Psoas muscle (tissue), 8 donors: ENCODE measurements around the gene DAPL1. TPM values are rescaled to one million over a fixed set of nuclear protein-coding genes. Genes with fewer than 3 reads are reported as not detected.

Source experiments
- ATAC-seq, 4 donors: fragments of 200-7000 bp; cut with Tn5 transposase; one replicate each; pipeline ENCODE4 v1.9.1; 2020; ENCODE audit warnings: moderate library complexity in 3 of 4, mild to moderate bottlenecking in 2 of 4
- DNase-seq, 2 donors: peaks; one replicate each; pipeline ENCODE4 v3.0.0-alpha.2; 2020
- H3K27ac ChIP-seq: fragments of 200-600 bp; one replicate; pipeline ENCODE4 v1.8.0; 2022
- H3K27me3 ChIP-seq, 3 donors: fragments of 200-600 bp in 1 of 3; one replicate each; pipeline versions ENCODE4 v1.6.1 to v1.8.0; 2013 to 2022; ENCODE audit warnings: low read length in 2 of 3, mild to moderate bottlenecking in 2 of 3, moderate library complexity in 1 of 3; ENCODE audit not compliant: insufficient read depth in 3 of 3
- H3K36me3 ChIP-seq, 2 donors: fragments of 200-600 bp in 1 of 2; one replicate each; pipeline versions ENCODE4 v1.6.1 to v1.8.0; 2013 to 2022; ENCODE audit warnings: low read depth in 1 of 2, mild to moderate bottlenecking in 1 of 2, moderate library complexity in 1 of 2; ENCODE audit not compliant: insufficient read depth in 1 of 2
- H3K4me1 ChIP-seq: fragments of 200-600 bp; one replicate; pipeline ENCODE4 v1.8.0; 2022
- H3K4me3 ChIP-seq: fragments of 200-600 bp; one replicate; pipeline ENCODE4 v1.8.0; 2022; ENCODE audit warnings: mild to moderate bottlenecking
- H3K9me3 ChIP-seq: fragments of 200-600 bp; one replicate; pipeline ENCODE4 v1.8.0; 2022
- CTCF ChIP-seq: fragments of 200-600 bp; IDR thresholded peaks from one replicate; pipeline ENCODE4 v1.8.0; 2022; ENCODE audit warnings: antibody characterized with exemption
- WGBS, 3 donors: extraction: QIAGEN DNeasy Blood & Tissue Kit; methylation state at CpG; one replicate each; pipeline versions ENCODE4 v1.1.6 to v1.1.7; 2013; 5-methylcytosine and 5-hydroxymethylcytosine counted together
- intact Hi-C, 2 donors: fragments of 100-400 bp; cut with DNase I; formaldehyde crosslinking; loops; one replicate each; pipeline versions ENCODE4 v1.11.0 to v1.14.2; 2022
- polyA plus RNA-seq, 3 donors: library from polyadenylated mRNA; stranded (reverse); fragments of 200-250 nt; gene quantifications; one replicate each; pipeline ENCODE4 v1.2.3, GENCODE V29; 2013
- total RNA-seq, 4 donors: library from RNA; stranded (reverse); fragmentation: NEBNext Ultra II Directional in 2 of 4; extraction: Animal tissue kit (Norgen Biotek cat#: 25700) in 2 of 4; gene quantifications; one replicate each; pipeline versions ENCODE4 v1.2.1 to v1.2.4, GENCODE V29; 2021 to 2023
- donor health status: healthy with polysubstance abuse.
- donor health status: DM: no; HTN: no; CAD: no; lungs with moderate emphysema.
- donor health status: Bipolar disorder and iron deficiency.
- donor health status: healthy.
- donor health status: DM: yes; HTN: yes; CAD: no.
- donor health status: DM: no; HTN: no; CAD: no.
- donor health status: DM: no; HTN: no; CAD: no.
- donor health status: DM: yes; HTN: yes; CAD: no.

Gene DAPL1
- total and polyA plus RNA-seq, 7 donors = not detected

- Histone ChIP-seq H3K4me1 (no peaks in the 10 kb centered on the region), H3K4me3 (no peak overlapping the region), H3K27me3 (no peaks in the 10 kb centered on the region), H3K9me3 (no peaks in the 10 kb centered on the region), H3K27ac (no peak overlapping the region), H3K36me3 (no peaks in the 10 kb centered on the region)
- no peak for TF ChIP-seq CTCF
- DNase-seq (no peak), ATAC-seq (no peak)
- intact Hi-C loops = no loop called here
- 17 to 35% (median 25%) methylated on average over 6 of the region's 6 CpGs for WGBS, 3 donors
Measured at GRCh38 chr2:158810731-158811460, 15.8 kb downstream of the DAPL1 start.

GRCh38 chr2:158815166-158815565, 20.0 kb downstream of the DAPL1 start:
- DNase-seq (no peak), ATAC-seq (no peak)
- H3K9me3 ChIP-seq = no peaks in the 10 kb centered on the region
- H3K36me3 ChIP-seq = no peaks in the 10 kb centered on the region
- no peak for TF ChIP-seq CTCF
- no peaks in the 10 kb centered on the region for H3K27me3 ChIP-seq
- H3K27ac ChIP-seq = no peak overlapping the region
- H3K4me1 ChIP-seq = no peaks in the 10 kb centered on the region
- intact Hi-C loops = no loop called here
- H3K4me3 ChIP-seq = no peak overlapping the region
- WGBS, 3 donors = 66 to 84% (median 81%) methylated on average over 1 of the region's 1 CpG

- Histone ChIP-seq H3K4me1 (no peaks in the 10 kb centered on the region), H3K27me3 (no peaks in the 10 kb centered on the region), H3K4me3 (no peak overlapping the region), H3K9me3 (no peaks in the 10 kb centered on the region), H3K36me3 (no peaks in the 10 kb centered on the region), H3K27ac (no peak overlapping the region)
- intact Hi-C loops = no loop called here
- TF ChIP-seq CTCF = no peak
- 33 to 55% (median 52%) methylated on average over 5 of the region's 5 CpGs for WGBS, 3 donors
- no peak for ATAC-seq
- DNase-seq = no peak
Measured at GRCh38 chr2:158815658-158816057, 20.5 kb downstream of the DAPL1 start.

GRCh38 chr2:158817588-158817987, 22.5 kb downstream of the DAPL1 start:
- ATAC-seq = no peak
- Histone ChIP-seq H3K4me1 (no peaks in the 10 kb centered on the region), H3K27me3 (no peaks in the 10 kb centered on the region), H3K9me3 (no peaks in the 10 kb centered on the region), H3K27ac (no peak overlapping the region), H3K36me3 (no peaks in the 10 kb centered on the region), H3K4me3 (no peak overlapping the region)
- WGBS, 3 donors = 53 to 63% (median 60%) methylated on average over 3 of the region's 3 CpGs
- DNase-seq = no peak
- intact Hi-C loops = no loop called here
- TF ChIP-seq CTCF = no peak

- Histone ChIP-seq H3K4me3 (no peak overlapping the region), H3K27ac (no peak overlapping the region), H3K27me3 (peaks cover 0 to 3% (median 0%) of the 10 kb centered on the region in 3 donors), H3K9me3 (no peaks in the 10 kb centered on the region), H3K4me1 (no peaks in the 10 kb centered on the region), H3K36me3 (no peaks in the 10 kb centered on the region)
- DNase-seq (no peak), ATAC-seq (no peak)
- 76 to 89% (median 83%) methylated on average over 3 of the region's 3 CpGs for WGBS, 3 donors
- no peak for TF ChIP-seq CTCF
- intact Hi-C loops = no loop called here
Measured at GRCh38 chr2:158818511-158818910, 23.4 kb downstream of the DAPL1 start.
